Erythroblast (primary cell): ENCODE measurements around the gene STK32C.

Experiments
- GATA1 ChIP-seq: IDR thresholded peaks from 2 replicates; pipeline ENCODE4 v1.6.1; 2011; ENCODE audit warnings: low read depth, mild to moderate bottlenecking, control low read depth, low read length, moderate library complexity
- POLR2A ChIP-seq: IDR thresholded peaks from 2 replicates; pipeline ENCODE4 v1.6.1; 2011; ENCODE audit warnings: mild to moderate bottlenecking, low read length

GRCh38 chr10:132248455-132249225 is 59.1 kb downstream of the STK32C start:
- no peak for TF ChIP-seq POLR2A
- TF ChIP-seq GATA1 = no peak
